Osteoblast (primary cell): ENCODE data around the gene VPS52. TPM values are rescaled to one million over a fixed set of nuclear protein-coding genes. Genes with fewer than 3 reads are reported as not detected.

Source experiments
- DNase-seq: peaks from one replicate; pipeline ENCODE4 v3.0.0; 2011; ENCODE audit warnings: low spot score, mixed read lengths; ENCODE audit not compliant: insufficient read length; ENCODE audit errors: missing footprints
- H2AFZ ChIP-seq: 2 replicates; pipeline ENCODE4 v1.6.0; 2011; ENCODE audit warnings: mild to moderate bottlenecking, low read length
- H3K27ac ChIP-seq: 2 replicates; pipeline ENCODE4 v1.5.1; 2011; ENCODE audit warnings: mild to moderate bottlenecking, low read depth, low read length, moderate library complexity
- H3K27me3 ChIP-seq: 2 replicates; pipeline ENCODE4 v1.6.0; 2012; ENCODE audit warnings: mild to moderate bottlenecking, control low read depth, inconsistent platforms, low read length, moderate library complexity; ENCODE audit not compliant: insufficient read depth
- H3K36me3 ChIP-seq: 2 replicates; pipeline ENCODE4 v1.5.1; 2011; ENCODE audit warnings: mild to moderate bottlenecking, low read length, control low read depth, moderate library complexity; ENCODE audit not compliant: insufficient read depth
- H3K4me1 ChIP-seq: 2 replicates; pipeline ENCODE4 v1.5.1; 2011; ENCODE audit warnings: mild to moderate bottlenecking, low read length, control low read depth, moderate library complexity; ENCODE audit not compliant: insufficient read depth
- H3K4me2 ChIP-seq: 2 replicates; pipeline ENCODE4 v1.6.0; 2011; ENCODE audit warnings: mild to moderate bottlenecking, low read length; ENCODE audit not compliant: insufficient read depth
- H3K4me3 ChIP-seq: fragments of 200-600 bp; sonication (generic); 3 replicates; pipeline ENCODE4 v1.5.1; 2012; ENCODE audit warnings: mild to moderate bottlenecking, low read length, inconsistent platforms; ENCODE audit not compliant: insufficient read depth
- H3K79me2 ChIP-seq: 2 replicates; pipeline ENCODE4 v1.6.0; 2012; ENCODE audit warnings: mild to moderate bottlenecking, low read length, control low read depth, inconsistent platforms; ENCODE audit not compliant: insufficient read depth
- H3K9me3 ChIP-seq: 2 replicates; pipeline ENCODE4 v1.5.1; 2011; ENCODE audit warnings: low read depth, low read length, control low read depth
- H4K20me1 ChIP-seq: 2 replicates; pipeline ENCODE4 v1.6.0; 2012; ENCODE audit warnings: mild to moderate bottlenecking, low read length, control low read depth; ENCODE audit not compliant: insufficient read depth
- total RNA-seq: library from RNA; depleted of rRNA; stranded (reverse); fragments of >200 nt; gene quantifications from 2 replicates; pipeline ENCODE4 v1.2.3, GENCODE V29; 2012
- TF ChIP-seq, protein P1 (sequence below): IDR thresholded peaks from 2 replicates; pipeline ENCODE4 v1.5.1; 2011; ENCODE audit warnings: mild to moderate bottlenecking, low read depth, low read length, moderate library complexity; ENCODE audit errors: extremely low read depth

Gene VPS52
- total RNA-seq, 1 donor, result 42.7 TPM

DNA sequence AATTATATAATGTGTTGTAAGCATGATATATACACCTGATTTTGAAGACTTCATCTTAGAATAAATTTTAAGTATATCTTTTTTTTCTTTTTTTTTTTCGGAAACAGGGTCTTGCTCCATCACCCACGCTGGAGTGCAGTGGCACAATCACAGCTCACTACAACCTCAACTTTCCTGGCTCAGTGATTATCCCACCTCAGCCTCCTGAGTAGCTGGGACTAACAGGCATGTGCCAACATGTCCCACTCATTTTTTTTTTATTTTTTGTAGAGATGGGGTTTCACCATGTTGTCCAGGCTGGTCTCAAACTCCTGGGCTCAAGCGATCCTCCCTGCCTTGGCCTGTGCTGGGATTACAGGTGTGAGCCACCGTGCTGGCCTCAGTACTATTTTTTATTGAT is 17.1 kb downstream of the VPS52 start:
- peaks cover 10% of the 10 kb centered on the region for H3K79me2 ChIP-seq
- H3K4me3 ChIP-seq, result no peak overlapping the region
- H3K4me2 ChIP-seq, result no peak overlapping the region
- H3K27ac ChIP-seq, result no peak overlapping the region
- TF ChIP-seq, protein P1, sequence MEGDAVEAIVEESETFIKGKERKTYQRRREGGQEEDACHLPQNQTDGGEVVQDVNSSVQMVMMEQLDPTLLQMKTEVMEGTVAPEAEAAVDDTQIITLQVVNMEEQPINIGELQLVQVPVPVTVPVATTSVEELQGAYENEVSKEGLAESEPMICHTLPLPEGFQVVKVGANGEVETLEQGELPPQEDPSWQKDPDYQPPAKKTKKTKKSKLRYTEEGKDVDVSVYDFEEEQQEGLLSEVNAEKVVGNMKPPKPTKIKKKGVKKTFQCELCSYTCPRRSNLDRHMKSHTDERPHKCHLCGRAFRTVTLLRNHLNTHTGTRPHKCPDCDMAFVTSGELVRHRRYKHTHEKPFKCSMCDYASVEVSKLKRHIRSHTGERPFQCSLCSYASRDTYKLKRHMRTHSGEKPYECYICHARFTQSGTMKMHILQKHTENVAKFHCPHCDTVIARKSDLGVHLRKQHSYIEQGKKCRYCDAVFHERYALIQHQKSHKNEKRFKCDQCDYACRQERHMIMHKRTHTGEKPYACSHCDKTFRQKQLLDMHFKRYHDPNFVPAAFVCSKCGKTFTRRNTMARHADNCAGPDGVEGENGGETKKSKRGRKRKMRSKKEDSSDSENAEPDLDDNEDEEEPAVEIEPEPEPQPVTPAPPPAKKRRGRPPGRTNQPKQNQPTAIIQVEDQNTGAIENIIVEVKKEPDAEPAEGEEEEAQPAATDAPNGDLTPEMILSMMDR, result no peak
- peaks cover 27% of the 10 kb centered on the region for H3K4me1 ChIP-seq
- H3K36me3 ChIP-seq, result peaks cover 16% of the 10 kb centered on the region
- no peaks in the 10 kb centered on the region for H3K9me3 ChIP-seq
- no peaks in the 10 kb centered on the region for H3K27me3 ChIP-seq
- no peaks in the 10 kb centered on the region for H4K20me1 ChIP-seq
- no peak overlapping the region for H2AFZ ChIP-seq
- DNase-seq, result no peak

GRCh38 chr6:33252759-33253158 is 18.9 kb downstream of the VPS52 start:
- Histone ChIP-seq H3K4me3 (no peak overlapping the region), H3K27me3 (no peaks in the 10 kb centered on the region), H4K20me1 (no peaks in the 10 kb centered on the region), H3K4me2 (no peak overlapping the region), H3K9me3 (no peaks in the 10 kb centered on the region), H3K4me1 (peaks cover 40% of the 10 kb centered on the region), H3K27ac (no peak overlapping the region), H3K36me3 (peaks cover 13% of the 10 kb centered on the region), H2AFZ (no peak overlapping the region), H3K79me2 (peaks cover 10% of the 10 kb centered on the region)
- TF ChIP-seq, protein P1, result no peak
- no peak for DNase-seq

GRCh38 chr6:33251395-33252012 is 20.2 kb downstream of the VPS52 start:
- Histone ChIP-seq H3K27ac (peak overlapping the region; percentile 36), H3K4me1 (peaks cover 44% of the 10 kb centered on the region), H3K79me2 (peaks cover 10% of the 10 kb centered on the region), H3K9me3 (no peaks in the 10 kb centered on the region), H4K20me1 (no peaks in the 10 kb centered on the region), H3K4me2 (no peak overlapping the region), H3K36me3 (peaks cover 7% of the 10 kb centered on the region), H3K4me3 (no peak overlapping the region), H3K27me3 (no peaks in the 10 kb centered on the region), H2AFZ (no peak overlapping the region)
- TF ChIP-seq, protein P1, result no peak
- no peak for DNase-seq

GRCh38 chr6:33250731-33251130 is 20.9 kb downstream of the VPS52 start:
- H3K27me3 ChIP-seq, result no peaks in the 10 kb centered on the region
- peak overlapping the region; percentile 95 for H3K4me2 ChIP-seq
- DNase-seq, result no peak
- H3K4me1 ChIP-seq, result peaks cover 44% of the 10 kb centered on the region
- peaks cover 7% of the 10 kb centered on the region for H3K36me3 ChIP-seq
- H3K4me3 ChIP-seq, result peak overlapping the region; percentile 24
- no peaks in the 10 kb centered on the region for H4K20me1 ChIP-seq
- TF ChIP-seq, protein P1, result no peak
- peaks cover 10% of the 10 kb centered on the region for H3K79me2 ChIP-seq
- peak overlapping the region; percentile 95 for H3K27ac ChIP-seq
- no peak overlapping the region for H2AFZ ChIP-seq
- no peaks in the 10 kb centered on the region for H3K9me3 ChIP-seq
